HepG2 (cell line): Measurements from ENCODE around the gene XRCC5. TPM values are rescaled to one million over a fixed set of nuclear protein-coding genes. Genes with fewer than 3 reads are reported as not detected.

ENCODE experiments used
- CAMTA2 ChIP-seq: sonication (generic); formaldehyde crosslinking; IDR thresholded peaks from 2 replicates; pipeline ENCODE4 v1.4.0; 2020; ENCODE audit warnings: mild to moderate bottlenecking, missing genetic modification reagents, borderline replicate concordance
- CBX5 ChIP-seq: sonication (generic); formaldehyde crosslinking; IDR thresholded peaks from 2 replicates; pipeline ENCODE4 v1.4.0; 2020; ENCODE audit warnings: missing genetic modification reagents, borderline replicate concordance
- CC2D1A ChIP-seq: sonication (generic); formaldehyde crosslinking; IDR thresholded peaks from 2 replicates; pipeline ENCODE4 v1.8.1; 2023; ENCODE audit warnings: mild to moderate bottlenecking, missing genetic modification reagents
- CENPT ChIP-seq: sonication (generic); formaldehyde crosslinking; IDR thresholded peaks from 2 replicates; pipeline ENCODE4 v1.8.0; 2022; ENCODE audit warnings: low read depth, mild to moderate bottlenecking, moderate library complexity, missing genetic modification reagents
- CREB1 ChIP-seq, 2 experiments: fragments of 450-650 bp in 1 of 2; IDR thresholded peaks; 2 replicates each; pipeline ENCODE4 v1.6.1; 2016 to 2017; ENCODE audit warnings: control low read depth in 1 of 2, mild to moderate bottlenecking in 1 of 2, missing compliant biosample characterization in 1 of 2, missing genetic modification characterization in 1 of 2
- ELF4 ChIP-seq: sonication (generic); formaldehyde crosslinking; IDR thresholded peaks from 2 replicates; pipeline ENCODE4 v1.5.0; 2020; ENCODE audit warnings: missing genetic modification reagents, mild to moderate bottlenecking, moderate library complexity, borderline replicate concordance
- FLYWCH1 ChIP-seq: sonication (generic); formaldehyde crosslinking; IDR thresholded peaks from 2 replicates; pipeline ENCODE4 v1.8.1; 2023; ENCODE audit warnings: mild to moderate bottlenecking, missing genetic modification reagents
- HMG20B ChIP-seq: conservative IDR thresholded peaks from 2 replicates; pipeline ENCODE4 v1.6.1; 2016; ENCODE audit warnings: missing genetic modification reagents, missing compliant biosample characterization
- KAT7 ChIP-seq: IDR thresholded peaks from 2 replicates; pipeline ENCODE4 v1.6.1; 2018; ENCODE audit warnings: borderline replicate concordance, missing compliant biosample characterization
- KMT2B ChIP-seq: IDR thresholded peaks from 2 replicates; pipeline ENCODE4 v1.6.1; 2016; ENCODE audit warnings: missing genetic modification reagents, missing compliant biosample characterization
- MXD4 ChIP-seq: IDR thresholded peaks from 2 replicates; pipeline ENCODE4 v1.6.1; 2016; ENCODE audit warnings: mild to moderate bottlenecking, missing biosample characterization, missing genetic modification reagents
- SAP130 ChIP-seq: IDR thresholded peaks from 2 replicates; pipeline ENCODE4 v1.6.1; 2016; ENCODE audit warnings: low read depth
- WIZ ChIP-seq: sonication (generic); formaldehyde crosslinking; IDR thresholded peaks from 2 replicates; pipeline ENCODE4 v1.5.1; 2020; ENCODE audit warnings: mild to moderate bottlenecking, missing genetic modification reagents
- ZMYM2 ChIP-seq: sonication (generic); formaldehyde crosslinking; IDR thresholded peaks from 2 replicates; pipeline ENCODE4 v1.8.0; 2022; ENCODE audit warnings: mild to moderate bottlenecking, missing genetic modification reagents
- ZNF460 ChIP-seq: sonication (generic); formaldehyde crosslinking; IDR thresholded peaks from 2 replicates; pipeline ENCODE4 v1.5.1; 2020; ENCODE audit warnings: missing genetic modification reagents, mild to moderate bottlenecking, borderline replicate concordance
- ZNF629 ChIP-seq: sonication (generic); formaldehyde crosslinking; conservative IDR thresholded peaks from 2 replicates; pipeline ENCODE4 v1.5.0; 2020; ENCODE audit warnings: missing genetic modification reagents
- ZNF891 ChIP-seq: sonication (generic); formaldehyde crosslinking; IDR thresholded peaks from 2 replicates; pipeline ENCODE4 v1.5.0; 2020; ENCODE audit warnings: mild to moderate bottlenecking, missing genetic modification reagents
- polyA plus RNA-seq, 8 experiments: library from polyadenylated mRNA; depleted of rRNA in 3 of 8; stranded (reverse) in 7 of 8; unstranded in 1 of 8; fragments of >200 nt; fragmentation: Illumina TruSeq in 4 of 8; extraction: Trizol in 4 of 8; gene quantifications; 2 replicates each; pipeline versions ENCODE4 v1.2.1 to v1.2.3, GENCODE V29; 2011 to 2016; ENCODE audit warnings: low read depth in 4 of 8, missing spikeins in 1 of 8, mixed read lengths in 1 of 8; ENCODE audit not compliant: insufficient read depth in 1 of 8
- total RNA-seq, 5 experiments: library from RNA; depleted of rRNA; stranded (reverse); fragments of >200 nt; fragmentation: Illumina TruSeq; extraction: Trizol; gene quantifications; 2 replicates each; pipeline ENCODE4 v1.2.3, GENCODE V29; 2016; ENCODE audit warnings: low read depth in 1 of 5
- TF ChIP-seq, protein P1 (sequence below): sonication (generic); formaldehyde crosslinking; IDR thresholded peaks from 2 replicates; pipeline ENCODE4 v1.9.0; 2022; ENCODE audit warnings: low read depth, missing genetic modification reagents
- TF ChIP-seq, protein P2 (sequence below): sonication (generic); formaldehyde crosslinking; IDR thresholded peaks from 2 replicates; pipeline ENCODE4 v1.5.1; 2020; ENCODE audit warnings: missing genetic modification reagents, mild to moderate bottlenecking, borderline replicate concordance
- TF ChIP-seq, protein P3 (sequence below): sonication (generic); formaldehyde crosslinking; IDR thresholded peaks from 2 replicates; pipeline ENCODE4 v1.9.0; 2021; ENCODE audit warnings: missing genetic modification reagents, borderline replicate concordance
- TF ChIP-seq, protein P4 (sequence below): IDR thresholded peaks from 2 replicates; pipeline ENCODE4 v1.6.1; 2016
- TF ChIP-seq, protein P5 (sequence below): IDR thresholded peaks from 2 replicates; pipeline ENCODE4 v1.6.1; 2016; ENCODE audit warnings: missing compliant biosample characterization, missing genetic modification reagents, borderline replicate concordance

Gene XRCC5
- total and polyA plus RNA-seq, 2 of the 13 experiments (the other 11 are each of a cell fraction or from before 2014, with no cell fraction given) = 264 to 454 TPM

DNA sequence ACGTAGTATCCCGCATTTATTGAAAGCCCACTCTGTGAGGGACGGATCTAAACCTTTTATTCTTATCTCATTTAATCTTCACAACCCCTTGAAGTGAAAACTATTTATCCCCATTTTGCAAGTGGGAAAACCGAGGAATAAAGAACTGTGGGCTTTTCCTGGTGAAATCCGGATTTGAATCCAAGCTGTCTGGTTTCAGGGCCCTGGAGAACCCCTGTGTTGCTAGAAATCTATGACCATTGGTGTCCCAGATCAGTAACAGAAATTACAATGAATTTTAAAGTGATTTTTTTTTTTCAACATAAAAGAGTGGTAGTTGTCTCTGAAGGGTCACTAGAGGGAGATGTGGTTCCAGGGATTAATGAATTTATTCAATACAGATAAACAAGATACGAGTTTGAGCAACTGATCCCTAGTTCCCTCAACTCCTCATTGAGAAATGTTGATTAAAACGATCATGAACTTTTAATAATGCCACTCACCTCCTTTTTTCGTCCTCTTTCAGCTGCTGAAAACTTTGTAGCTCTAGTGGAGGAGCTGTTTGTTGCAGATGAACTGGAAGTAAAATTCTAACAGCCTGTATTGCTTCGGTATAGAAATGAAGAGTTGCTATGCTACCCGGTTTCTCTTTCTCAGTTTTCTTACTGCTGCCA is 940 bp downstream of the XRCC5 start (continued):
- TF ChIP-seq, protein P1, sequence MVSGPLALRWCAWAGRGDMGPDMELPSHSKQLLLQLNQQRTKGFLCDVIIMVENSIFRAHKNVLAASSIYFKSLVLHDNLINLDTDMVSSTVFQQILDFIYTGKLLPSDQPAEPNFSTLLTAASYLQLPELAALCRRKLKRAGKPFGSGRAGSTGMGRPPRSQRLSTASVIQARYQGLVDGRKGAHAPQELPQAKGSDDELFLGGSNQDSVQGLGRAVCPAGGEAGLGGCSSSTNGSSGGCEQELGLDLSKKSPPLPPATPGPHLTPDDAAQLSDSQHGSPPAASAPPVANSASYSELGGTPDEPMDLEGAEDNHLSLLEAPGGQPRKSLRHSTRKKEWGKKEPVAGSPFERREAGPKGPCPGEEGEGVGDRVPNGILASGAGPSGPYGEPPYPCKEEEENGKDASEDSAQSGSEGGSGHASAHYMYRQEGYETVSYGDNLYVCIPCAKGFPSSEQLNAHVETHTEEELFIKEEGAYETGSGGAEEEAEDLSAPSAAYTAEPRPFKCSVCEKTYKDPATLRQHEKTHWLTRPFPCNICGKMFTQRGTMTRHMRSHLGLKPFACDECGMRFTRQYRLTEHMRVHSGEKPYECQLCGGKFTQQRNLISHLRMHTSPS (CRISPR knock-in tag) = no peak
- TF ChIP-seq KMT2B (CRISPR knock-in tag) (peak; percentile 42), ZNF629 (CRISPR knock-in tag) (0 out of 2 replicates have a peak, but pooled peaks have one; percentile 25), CBX5 (CRISPR knock-in tag) (no peak), CC2D1A (CRISPR knock-in tag) (no peak), ZNF460 (CRISPR knock-in tag) (no peak), KAT7 (CRISPR knock-in tag) (no peak), CREB1 (IDR thresholded peaks at IDR 0.05) (no peak), CREB1 (CRISPR knock-in tag; IDR thresholded peaks at IDR 0.05) (no peak), SAP130 (no peak), CENPT (CRISPR knock-in tag) (no peak), FLYWCH1 (CRISPR knock-in tag) (no peak), ZMYM2 (CRISPR knock-in tag) (no peak), ELF4 (0 out of 2 replicates have a peak, but pooled peaks have one; percentile 12), MXD4 (no peak; the same call in 1 of the 2 replicates), CAMTA2 (CRISPR knock-in tag) (no peak), HMG20B (CRISPR knock-in tag) (no peak), ZNF891 (CRISPR knock-in tag) (no peak), WIZ (no peak)
- TF ChIP-seq, protein P2, sequence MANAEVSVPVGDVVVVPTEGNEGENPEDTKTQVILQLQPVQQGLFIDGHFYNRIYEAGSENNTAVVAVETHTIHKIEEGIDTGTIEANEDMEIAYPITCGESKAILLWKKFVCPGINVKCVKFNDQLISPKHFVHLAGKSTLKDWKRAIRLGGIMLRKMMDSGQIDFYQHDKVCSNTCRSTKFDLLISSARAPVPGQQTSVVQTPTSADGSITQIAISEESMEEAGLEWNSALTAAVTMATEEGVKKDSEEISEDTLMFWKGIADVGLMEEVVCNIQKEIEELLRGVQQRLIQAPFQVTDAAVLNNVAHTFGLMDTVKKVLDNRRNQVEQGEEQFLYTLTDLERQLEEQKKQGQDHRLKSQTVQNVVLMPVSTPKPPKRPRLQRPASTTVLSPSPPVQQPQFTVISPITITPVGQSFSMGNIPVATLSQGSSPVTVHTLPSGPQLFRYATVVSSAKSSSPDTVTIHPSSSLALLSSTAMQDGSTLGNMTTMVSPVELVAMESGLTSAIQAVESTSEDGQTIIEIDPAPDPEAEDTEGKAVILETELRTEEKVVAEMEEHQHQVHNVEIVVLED (CRISPR knock-in tag) = no peak
- TF ChIP-seq, protein P3, sequence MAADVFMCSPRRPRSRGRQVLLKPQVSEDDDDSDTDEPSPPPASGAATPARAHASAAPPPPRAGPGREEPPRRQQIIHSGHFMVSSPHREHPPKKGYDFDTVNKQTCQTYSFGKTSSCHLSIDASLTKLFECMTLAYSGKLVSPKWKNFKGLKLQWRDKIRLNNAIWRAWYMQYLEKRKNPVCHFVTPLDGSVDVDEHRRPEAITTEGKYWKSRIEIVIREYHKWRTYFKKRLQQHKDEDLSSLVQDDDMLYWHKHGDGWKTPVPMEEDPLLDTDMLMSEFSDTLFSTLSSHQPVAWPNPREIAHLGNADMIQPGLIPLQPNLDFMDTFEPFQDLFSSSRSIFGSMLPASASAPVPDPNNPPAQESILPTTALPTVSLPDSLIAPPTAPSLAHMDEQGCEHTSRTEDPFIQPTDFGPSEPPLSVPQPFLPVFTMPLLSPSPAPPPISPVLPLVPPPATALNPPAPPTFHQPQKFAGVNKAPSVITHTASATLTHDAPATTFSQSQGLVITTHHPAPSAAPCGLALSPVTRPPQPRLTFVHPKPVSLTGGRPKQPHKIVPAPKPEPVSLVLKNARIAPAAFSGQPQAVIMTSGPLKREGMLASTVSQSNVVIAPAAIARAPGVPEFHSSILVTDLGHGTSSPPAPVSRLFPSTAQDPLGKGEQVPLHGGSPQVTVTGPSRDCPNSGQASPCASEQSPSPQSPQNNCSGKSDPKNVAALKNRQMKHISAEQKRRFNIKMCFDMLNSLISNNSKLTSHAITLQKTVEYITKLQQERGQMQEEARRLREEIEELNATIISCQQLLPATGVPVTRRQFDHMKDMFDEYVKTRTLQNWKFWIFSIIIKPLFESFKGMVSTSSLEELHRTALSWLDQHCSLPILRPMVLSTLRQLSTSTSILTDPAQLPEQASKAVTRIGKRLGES = no peak
- TF ChIP-seq, protein P4, sequence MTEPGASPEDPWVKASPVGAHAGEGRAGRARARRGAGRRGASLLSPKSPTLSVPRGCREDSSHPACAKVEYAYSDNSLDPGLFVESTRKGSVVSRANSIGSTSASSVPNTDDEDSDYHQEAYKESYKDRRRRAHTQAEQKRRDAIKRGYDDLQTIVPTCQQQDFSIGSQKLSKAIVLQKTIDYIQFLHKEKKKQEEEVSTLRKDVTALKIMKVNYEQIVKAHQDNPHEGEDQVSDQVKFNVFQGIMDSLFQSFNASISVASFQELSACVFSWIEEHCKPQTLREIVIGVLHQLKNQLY (CRISPR knock-in tag) = 0 out of 2 replicates have a peak, but pooled peaks have one; percentile 25
- TF ChIP-seq, protein P5, sequence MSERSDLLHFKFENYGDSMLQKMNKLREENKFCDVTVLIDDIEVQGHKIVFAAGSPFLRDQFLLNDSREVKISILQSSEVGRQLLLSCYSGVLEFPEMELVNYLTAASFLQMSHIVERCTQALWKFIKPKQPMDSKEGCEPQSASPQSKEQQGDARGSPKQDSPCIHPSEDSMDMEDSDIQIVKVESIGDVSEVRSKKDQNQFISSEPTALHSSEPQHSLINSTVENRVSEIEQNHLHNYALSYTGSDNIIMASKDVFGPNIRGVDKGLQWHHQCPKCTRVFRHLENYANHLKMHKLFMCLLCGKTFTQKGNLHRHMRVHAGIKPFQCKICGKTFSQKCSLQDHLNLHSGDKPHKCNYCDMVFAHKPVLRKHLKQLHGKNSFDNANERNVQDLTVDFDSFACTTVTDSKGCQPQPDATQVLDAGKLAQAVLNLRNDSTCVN (CRISPR knock-in tag) = no peak
